Panc1 (cell line): ENCODE results near the gene NFKB1. TPM values are rescaled to one million over a fixed set of nuclear protein-coding genes. Genes with fewer than 3 reads are reported as not detected.

Experiments used
- ATAC-seq: fragments of 200-7000 bp; cut with Tn5 transposase; 2 replicates; pipeline ENCODE4 v1.9.1; 2020; ENCODE audit warnings: mild to moderate bottlenecking, moderate library complexity
- BruUV-seq: library from RNA; stranded (reverse); fragments of 400-500 nt; replicated peaks from 2 replicates; lab custom pipeline; 2021; lab: Mats Ljungman, UMichigan
- CTCF ChIA-PET: fragments of 300-600 bp; sonication (Branson Sonifier 250); formaldehyde crosslinking; loops from one replicate; lab custom pipeline; 2022; ENCODE audit warnings: antibody characterized with exemption; lab: Charles Lee
- POLR2A ChIA-PET: fragments of 300-600 bp; sonication (Branson Sonifier 250); formaldehyde crosslinking; loops from one replicate; lab custom pipeline; 2022; ENCODE audit warnings: antibody characterized with exemption; lab: Charles Lee
- DNase-seq: peaks from one replicate; pipeline ENCODE4 v3.0.0-alpha.2; 2010; ENCODE audit warnings: low read depth, low spot score
- H3K27ac ChIP-seq: 2 replicates; pipeline ENCODE4 v1.5.1; 2011; ENCODE audit warnings: mild to moderate bottlenecking, low read length, inconsistent platforms
- H3K27me3 ChIP-seq: fragments of 200-500 bp; sonication (Bioruptor generic); 2 replicates; pipeline ENCODE4 v1.6.0; 2014; ENCODE audit warnings: low read length, inconsistent platforms; ENCODE audit not compliant: control insufficient read depth, insufficient read depth
- H3K36me3 ChIP-seq: fragments of 200-500 bp; sonication (Bioruptor generic); 2 replicates; pipeline ENCODE4 v1.5.1; 2014; ENCODE audit warnings: inconsistent platforms, mild to moderate bottlenecking, low read length, moderate library complexity; ENCODE audit not compliant: control insufficient read depth, insufficient read depth
- H3K4me1 ChIP-seq: 2 replicates; pipeline ENCODE4 v1.5.1; 2011; ENCODE audit warnings: inconsistent platforms, mild to moderate bottlenecking, low read length, moderate library complexity; ENCODE audit not compliant: control insufficient read depth, insufficient read depth
- H3K4me3 ChIP-seq, 2 experiments: 2 replicates each; pipeline ENCODE4 v1.5.1; 2011 to 2012; ENCODE audit warnings: low read depth in 2 of 2, low read length in 2 of 2, mild to moderate bottlenecking in 2 of 2, inconsistent platforms in 1 of 2, moderate library complexity in 1 of 2
- H3K9me3 ChIP-seq: fragments of 200-500 bp; sonication (Bioruptor generic); 2 replicates; pipeline ENCODE4 v1.5.1; 2014; ENCODE audit warnings: low read depth, mild to moderate bottlenecking, inconsistent platforms, low read length, moderate library complexity; ENCODE audit not compliant: control insufficient read depth, insufficient read depth
- POLR2AphosphoS5 ChIP-seq: IDR thresholded peaks from 2 replicates; pipeline ENCODE4 v1.6.1; 2012; ENCODE audit warnings: mild to moderate bottlenecking, low read depth, low read length, moderate library complexity
- SIN3A ChIP-seq: IDR thresholded peaks from 2 replicates; pipeline ENCODE4 v1.6.1; 2012; ENCODE audit warnings: low read depth, mild to moderate bottlenecking, low read length, moderate library complexity, borderline replicate concordance; ENCODE audit not compliant: insufficient read depth
- TCF7L2 ChIP-seq: IDR thresholded peaks from 2 replicates; pipeline ENCODE4 v1.6.1; 2011; ENCODE audit warnings: mild to moderate bottlenecking, low read depth, low read length, inconsistent platforms
- in situ Hi-C: cut with HindIII; loops from 2 replicates; pipeline ENCODE4 v1.10.0; 2016; ENCODE audit warnings: low sequenced_read_pairs, low pct_unique_long_range_greater_than_20kb
- intact Hi-C: fragments of 100-400 bp; cut with micrococcal nuclease; formaldehyde crosslinking; loops from one replicate; pipeline ENCODE4 v1.10.0; 2022; ENCODE audit not compliant: unreplicated experiment
- total RNA-seq: library from RNA; stranded (reverse); gene quantifications from one replicate; pipeline ENCODE4 v1.2.1, GENCODE V29; 2021; ENCODE audit not compliant: unreplicated experiment
- TF ChIP-seq, protein P1 (sequence below): fragments of 450-650 bp; IDR thresholded peaks from 2 replicates; pipeline ENCODE4 v1.5.1; 2017; ENCODE audit warnings: mild to moderate bottlenecking
- TF ChIP-seq, protein P2 (sequence below), 2 experiments: IDR thresholded peaks; 2 replicates each; pipeline ENCODE4 v1.6.1; 2011 to 2012; ENCODE audit warnings: low read depth in 2 of 2, control low read depth in 1 of 2, low read length in 1 of 2, mild to moderate bottlenecking in 1 of 2, moderate library complexity in 1 of 2; ENCODE audit not compliant: insufficient read depth in 1 of 2

NFKB1 gene
- total RNA-seq, 1 experiment from 2014 or later = 29.0 TPM

DNA sequence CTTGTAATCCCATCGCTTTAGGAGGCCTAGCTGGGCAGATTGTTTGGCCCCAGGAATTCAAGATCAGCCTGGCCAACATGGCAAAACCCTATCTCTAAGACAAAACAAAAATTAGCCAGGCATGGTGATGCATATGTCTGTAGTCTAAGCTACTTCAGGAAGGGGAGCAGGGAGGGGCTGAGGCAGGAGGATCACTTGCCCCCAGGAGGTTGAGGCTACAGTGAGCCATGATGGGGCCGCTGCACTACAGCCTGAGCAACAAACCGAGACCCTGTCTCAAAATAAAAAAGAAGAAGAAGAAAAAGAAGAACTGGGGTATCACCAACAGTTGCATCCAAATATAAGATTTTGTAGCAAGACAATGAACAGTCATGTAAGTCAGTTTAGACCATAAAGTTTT is 47.3 kb upstream of the NFKB1 start:
- H3K4me1 ChIP-seq = no peaks in the 10 kb centered on the region
- H3K4me3 ChIP-seq = no peak overlapping the region
- ChIA-PET POLR2A (no interaction called here), CTCF (no interaction called here)
- H3K36me3 ChIP-seq = no peaks in the 10 kb centered on the region
- TF ChIP-seq POLR2AphosphoS5 = no peak
- TF ChIP-seq TCF7L2 = no peak
- TF ChIP-seq, protein P1, sequence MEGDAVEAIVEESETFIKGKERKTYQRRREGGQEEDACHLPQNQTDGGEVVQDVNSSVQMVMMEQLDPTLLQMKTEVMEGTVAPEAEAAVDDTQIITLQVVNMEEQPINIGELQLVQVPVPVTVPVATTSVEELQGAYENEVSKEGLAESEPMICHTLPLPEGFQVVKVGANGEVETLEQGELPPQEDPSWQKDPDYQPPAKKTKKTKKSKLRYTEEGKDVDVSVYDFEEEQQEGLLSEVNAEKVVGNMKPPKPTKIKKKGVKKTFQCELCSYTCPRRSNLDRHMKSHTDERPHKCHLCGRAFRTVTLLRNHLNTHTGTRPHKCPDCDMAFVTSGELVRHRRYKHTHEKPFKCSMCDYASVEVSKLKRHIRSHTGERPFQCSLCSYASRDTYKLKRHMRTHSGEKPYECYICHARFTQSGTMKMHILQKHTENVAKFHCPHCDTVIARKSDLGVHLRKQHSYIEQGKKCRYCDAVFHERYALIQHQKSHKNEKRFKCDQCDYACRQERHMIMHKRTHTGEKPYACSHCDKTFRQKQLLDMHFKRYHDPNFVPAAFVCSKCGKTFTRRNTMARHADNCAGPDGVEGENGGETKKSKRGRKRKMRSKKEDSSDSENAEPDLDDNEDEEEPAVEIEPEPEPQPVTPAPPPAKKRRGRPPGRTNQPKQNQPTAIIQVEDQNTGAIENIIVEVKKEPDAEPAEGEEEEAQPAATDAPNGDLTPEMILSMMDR = no peak
- no peak for TF ChIP-seq SIN3A
- TF ChIP-seq, protein P2, sequence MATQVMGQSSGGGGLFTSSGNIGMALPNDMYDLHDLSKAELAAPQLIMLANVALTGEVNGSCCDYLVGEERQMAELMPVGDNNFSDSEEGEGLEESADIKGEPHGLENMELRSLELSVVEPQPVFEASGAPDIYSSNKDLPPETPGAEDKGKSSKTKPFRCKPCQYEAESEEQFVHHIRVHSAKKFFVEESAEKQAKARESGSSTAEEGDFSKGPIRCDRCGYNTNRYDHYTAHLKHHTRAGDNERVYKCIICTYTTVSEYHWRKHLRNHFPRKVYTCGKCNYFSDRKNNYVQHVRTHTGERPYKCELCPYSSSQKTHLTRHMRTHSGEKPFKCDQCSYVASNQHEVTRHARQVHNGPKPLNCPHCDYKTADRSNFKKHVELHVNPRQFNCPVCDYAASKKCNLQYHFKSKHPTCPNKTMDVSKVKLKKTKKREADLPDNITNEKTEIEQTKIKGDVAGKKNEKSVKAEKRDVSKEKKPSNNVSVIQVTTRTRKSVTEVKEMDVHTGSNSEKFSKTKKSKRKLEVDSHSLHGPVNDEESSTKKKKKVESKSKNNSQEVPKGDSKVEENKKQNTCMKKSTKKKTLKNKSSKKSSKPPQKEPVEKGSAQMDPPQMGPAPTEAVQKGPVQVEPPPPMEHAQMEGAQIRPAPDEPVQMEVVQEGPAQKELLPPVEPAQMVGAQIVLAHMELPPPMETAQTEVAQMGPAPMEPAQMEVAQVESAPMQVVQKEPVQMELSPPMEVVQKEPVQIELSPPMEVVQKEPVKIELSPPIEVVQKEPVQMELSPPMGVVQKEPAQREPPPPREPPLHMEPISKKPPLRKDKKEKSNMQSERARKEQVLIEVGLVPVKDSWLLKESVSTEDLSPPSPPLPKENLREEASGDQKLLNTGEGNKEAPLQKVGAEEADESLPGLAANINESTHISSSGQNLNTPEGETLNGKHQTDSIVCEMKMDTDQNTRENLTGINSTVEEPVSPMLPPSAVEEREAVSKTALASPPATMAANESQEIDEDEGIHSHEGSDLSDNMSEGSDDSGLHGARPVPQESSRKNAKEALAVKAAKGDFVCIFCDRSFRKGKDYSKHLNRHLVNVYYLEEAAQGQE (IDR thresholded peaks at IDR 0.05; ENCODE audit: insufficient read depth in 1 of 2, low read depth in 2 of 2, low read length in 1 of 2) = no peak
- intact Hi-C loops (no loop called here), in situ Hi-C loops (no loop called here)
- H3K27me3 ChIP-seq = no peaks in the 10 kb centered on the region
- DNase-seq = no peak
- ATAC-seq = no peak
- no peak overlapping the region for H3K27ac ChIP-seq
- no peaks in the 10 kb centered on the region for H3K9me3 ChIP-seq
- BruUV-seq = no TSS peak

DNA sequence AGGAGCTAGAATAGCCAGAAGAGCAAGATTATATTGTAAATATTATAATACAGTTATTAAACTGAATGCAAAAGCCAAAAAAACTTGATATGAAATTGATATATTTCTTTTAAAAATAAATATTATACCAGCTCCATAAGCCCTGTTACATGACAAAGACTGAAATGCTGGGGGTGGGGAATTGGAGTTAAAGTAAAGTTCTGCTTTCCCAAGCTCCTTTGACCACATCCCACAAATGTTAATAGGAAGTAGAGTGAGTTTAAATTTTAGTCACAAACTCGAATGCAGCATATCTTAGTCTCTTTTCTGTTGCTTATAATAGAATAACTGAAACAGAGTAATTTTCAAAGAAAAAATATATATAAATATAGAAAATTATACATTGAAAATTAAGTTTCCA is 46.9 kb upstream of the NFKB1 start:
- ChIA-PET POLR2A (no interaction called here), CTCF (no interaction called here)
- ATAC-seq (no peak), DNase-seq (no peak)
- Histone ChIP-seq H3K9me3 (no peaks in the 10 kb centered on the region), H3K27ac (no peak overlapping the region), H3K4me1 (no peaks in the 10 kb centered on the region), H3K4me3 (no peak overlapping the region), H3K36me3 (no peaks in the 10 kb centered on the region), H3K27me3 (no peaks in the 10 kb centered on the region)
- intact Hi-C loops = no loop called here
- no TSS peak for BruUV-seq
- in situ Hi-C loops = no loop called here
- TF ChIP-seq, protein P2 (IDR thresholded peaks at IDR 0.05; ENCODE audit: insufficient read depth in 1 of 2, low read depth in 2 of 2, low read length in 1 of 2) = no peak
- TF ChIP-seq, protein P1 = no peak
- TF ChIP-seq TCF7L2 = no peak
